Esophagus muscularis mucosa (tissue), 4 donors: ENCODE results near the gene FERMT1. TPM values are rescaled to one million over a fixed set of nuclear protein-coding genes. Genes with fewer than 3 reads are reported as not detected.

Source experiments
- DNase-seq: peaks from one replicate; pipeline ENCODE4 v3.0.0-alpha.2; 2017; ENCODE audit errors: extremely low spot score
- H3K27ac ChIP-seq, 4 donors: fragments of 200-600 bp; sonication (generic); replicated peaks in 1 of 4; 1 replicate in 3 of 4; 2 replicates in 1 of 4; pipeline ENCODE4 v1.5.1; 2016 to 2019; ENCODE audit warnings: mild to moderate bottlenecking in 1 of 4
- H3K27me3 ChIP-seq, 4 donors: fragments of 200-600 bp; sonication (generic); one replicate each; pipeline versions ENCODE4 v1.5.1 to v1.6.0; 2016 to 2019
- H3K36me3 ChIP-seq, 4 donors: fragments of 200-600 bp; sonication (generic); one replicate each; pipeline ENCODE4 v1.5.1; 2016 to 2019
- H3K4me1 ChIP-seq, 4 donors: fragments of 200-600 bp; sonication (generic); one replicate each; pipeline ENCODE4 v1.5.1; 2016 to 2019
- H3K4me3 ChIP-seq, 4 donors: fragments of 200-600 bp; sonication (generic); 1 replicate in 2 of 4; 2 replicates in 2 of 4; pipeline ENCODE4 v1.5.1; 2016 to 2019; ENCODE audit warnings: mild to moderate bottlenecking in 4 of 4, moderate library complexity in 1 of 4
- H3K9me3 ChIP-seq, 4 donors: fragments of 200-600 bp; sonication (generic); 1 replicate in 3 of 4; 2 replicates in 1 of 4; pipeline ENCODE4 v1.5.1; 2016 to 2019
- CTCF ChIP-seq, 3 experiments: fragments of 200-600 bp in 2 of 3; fragments of 450-650 bp in 1 of 3; sonication (generic) in 2 of 3; IDR thresholded peaks; one replicate each; pipeline ENCODE4 v1.5.1; 2017 to 2019; ENCODE audit warnings: antibody characterized with exemption in 3 of 3, mild to moderate bottlenecking in 2 of 3, moderate library complexity in 1 of 3
- EP300 ChIP-seq: sonication (generic); formaldehyde crosslinking; IDR thresholded peaks from one replicate; pipeline ENCODE4 v1.6.1; 2017; ENCODE audit warnings: antibody characterized with exemption
- POLR2A ChIP-seq: fragments of 450-650 bp; IDR thresholded peaks from one replicate; pipeline ENCODE4 v1.6.1; 2017; ENCODE audit warnings: antibody characterized with exemption, moderate library complexity, mild to moderate bottlenecking, low read depth
- POLR2AphosphoS5 ChIP-seq, 2 donors: sonication (generic); formaldehyde crosslinking; IDR thresholded peaks; one replicate each; pipeline ENCODE4 v1.6.1; 2017; ENCODE audit warnings: antibody characterized with exemption in 2 of 2
- WGBS: methylation state at CpG from one replicate; pipeline ENCODE4 v1.1.5; 2018; 5-methylcytosine and 5-hydroxymethylcytosine counted together
- intact Hi-C: fragments of 100-400 bp; cut with DNase I; formaldehyde crosslinking; loops from one replicate; pipeline ENCODE4 v1.15.1; 2023
- total RNA-seq, 4 donors: library from RNA; depleted of rRNA; stranded (reverse); fragments of >200 nt; gene quantifications; one replicate each; pipeline versions ENCODE4 v1.1.0 to v1.2.1, GENCODE V29; 2016

The FERMT1 gene
- total RNA-seq, 4 donors from 2014 or later: 0.32 to 0.42 (median 0.34) TPM

- Histone ChIP-seq H3K27ac (no peak overlapping the region), H3K36me3 (no peaks in the 10 kb centered on the region), H3K4me3 (no peak overlapping the region), H3K27me3 (no peaks in the 10 kb centered on the region), H3K4me1 (peaks cover 9 to 16% (median 11%) of the 10 kb centered on the region in 4 donors), H3K9me3 (no peaks in the 10 kb centered on the region)
- intact Hi-C loops: loop anchor here (2.0 to 10.0 kb wide), 3 partner anchors 123 to 547 kb away; partner anchors contain the start of genes MCM8 and TRMT6
- 55% methylated on average over 8 of the region's 8 CpGs for WGBS
- no peak for DNase-seq
- no peak for TF ChIP-seq CTCF (IDR thresholded peaks at IDR 0.05)
These were observed 47.2 kb downstream of the FERMT1 start for GRCh38 chr20:6075428-6076219.

- TF ChIP-seq POLR2AphosphoS5 (IDR thresholded peaks at IDR 0.05): no peak
- TF ChIP-seq CTCF (IDR thresholded peaks at IDR 0.05): no peak
- TF ChIP-seq EP300: no peak
- no peak for TF ChIP-seq POLR2A
- peaks cover 9 to 16% (median 11%) of the 10 kb centered on the region in 4 donors for H3K4me1 ChIP-seq
- no peaks in the 10 kb centered on the region for H3K9me3 ChIP-seq
- DNase-seq: no peak
- H3K27me3 ChIP-seq: no peaks in the 10 kb centered on the region
- WGBS: 78% methylated on average over 2 of the region's 2 CpGs
- H3K4me3 ChIP-seq: no peak overlapping the region
- intact Hi-C loops: loop anchor here (5.0 to 10.0 kb wide), 2 partner anchors 122 to 280 kb away; partner anchors contain the start of genes MCM8 and TRMT6
- H3K36me3 ChIP-seq: no peaks in the 10 kb centered on the region
- no peak overlapping the region for H3K27ac ChIP-seq
These were observed 48.0 kb downstream of the FERMT1 start for GRCh38 chr20:6074784-6075183.

GRCh38 chr20:6074145-6074561 is 48.7 kb downstream of the FERMT1 start:
- no peaks in the 10 kb centered on the region for H3K27me3 ChIP-seq
- no peak overlapping the region for H3K4me3 ChIP-seq
- no peaks in the 10 kb centered on the region for H3K9me3 ChIP-seq
- TF ChIP-seq POLR2A: no peak
- TF ChIP-seq POLR2AphosphoS5 (IDR thresholded peaks at IDR 0.05): no peak
- TF ChIP-seq EP300: no peak
- TF ChIP-seq CTCF (IDR thresholded peaks at IDR 0.05): peak in 1 of 3 experiments; percentile 19
- H3K27ac ChIP-seq: no peak overlapping the region
- 88% methylated on average over 2 of the region's 2 CpGs for WGBS
- intact Hi-C loops: loop anchor here (10.0 kb wide), 1 partner anchor 279 kb away; no protein-coding TSS in a partner anchor
- DNase-seq: no peak
- peaks cover 9 to 16% (median 11%) of the 10 kb centered on the region in 4 donors for H3K4me1 ChIP-seq
- no peaks in the 10 kb centered on the region for H3K36me3 ChIP-seq

- no peaks in the 10 kb centered on the region for H3K9me3 ChIP-seq
- no peaks in the 10 kb centered on the region for H3K27me3 ChIP-seq
- peaks cover 9 to 16% (median 11%) of the 10 kb centered on the region in 4 donors for H3K4me1 ChIP-seq
- WGBS: 85% methylated on average over 6 of the region's 6 CpGs
- no peaks in the 10 kb centered on the region for H3K36me3 ChIP-seq
- intact Hi-C loops: loop anchor here (10.0 kb wide), 1 partner anchor 276 kb away; no protein-coding TSS in a partner anchor
- no peak overlapping the region for H3K4me3 ChIP-seq
- DNase-seq: no peak
- no peak overlapping the region for H3K27ac ChIP-seq
- no peak for TF ChIP-seq EP300
- TF ChIP-seq CTCF (IDR thresholded peaks at IDR 0.05): no peak
- TF ChIP-seq POLR2AphosphoS5 (IDR thresholded peaks at IDR 0.05): no peak
These were observed 51.8 kb downstream of the FERMT1 start for GRCh38 chr20:6070829-6071695.
